Eye (tissue), 1 donor: ENCODE measurements around the gene CALCOCO1.
A peak's percentile ranks its signal among the peaks of the same experiment; 100 is the strongest.

Experiments used
- DNase-seq: peaks from one replicate; pipeline ENCODE4 v3.0.0-alpha.2; 2015

Gene CALCOCO1

GRCh38 chr12:53751336-53752191 lies 24.3 kb upstream of the CALCOCO1 start, which contains the start of gene CISTR:
CISTR (minus strand) TSS chr12:53751979.
- DNase-seq, result peak; percentile 80

- DNase-seq, result peak; percentile 93
These were observed 23.6 kb upstream of the CALCOCO1 start for GRCh38 chr12:53750812-53751335.

GRCh38 chr12:53749986-53750811 lies 22.9 kb upstream of the CALCOCO1 start:
- DNase-seq, result peak; percentile 29

- DNase-seq, result peak; percentile 78
These were observed 21.0 kb upstream of the CALCOCO1 start for GRCh38 chr12:53748072-53748840.

GRCh38 chr12:53747095-53747494 lies 19.8 kb upstream of the CALCOCO1 start:
- no peak for DNase-seq

GRCh38 chr12:53746592-53747092 lies 19.4 kb upstream of the CALCOCO1 start:
- peak; percentile 98 for DNase-seq

GRCh38 chr12:53744751-53745150 lies 17.5 kb upstream of the CALCOCO1 start:
- no peak for DNase-seq

GRCh38 chr12:53744130-53744441 lies 16.8 kb upstream of the CALCOCO1 start:
- DNase-seq, result no peak

GRCh38 chr12:53743266-53744129 lies 16.2 kb upstream of the CALCOCO1 start:
- DNase-seq, result peak; percentile 94

GRCh38 chr12:53740130-53740491 lies 12.9 kb upstream of the CALCOCO1 start:
- no peak for DNase-seq

- peak; percentile 66 for DNase-seq
These were observed 12.2 kb upstream of the CALCOCO1 start for GRCh38 chr12:53739214-53740129.

- peak; percentile 30 for DNase-seq
These were observed 11.4 kb upstream of the CALCOCO1 start for GRCh38 chr12:53738406-53739213.

GRCh38 chr12:53737951-53738405 lies 10.7 kb upstream of the CALCOCO1 start:
- peak; percentile 54 for DNase-seq

- DNase-seq, result peak; percentile 92
These were observed 10.0 kb upstream of the CALCOCO1 start for GRCh38 chr12:53737093-53737808.

- peak; percentile 5 for DNase-seq
These were observed 9.3 kb upstream of the CALCOCO1 start for GRCh38 chr12:53736592-53736991.

- no peak for DNase-seq
These were observed 8.3 kb upstream of the CALCOCO1 start for GRCh38 chr12:53735556-53735955.

GRCh38 chr12:53734425-53734824 lies 7.2 kb upstream of the CALCOCO1 start:
- DNase-seq, result no peak

- DNase-seq, result no peak
These were observed 6.6 kb upstream of the CALCOCO1 start for GRCh38 chr12:53733807-53734200.
